Glutamatergic neuron (in vitro differentiated cells): ENCODE data around the gene STPG4. TPM values are rescaled to one million over a fixed set of nuclear protein-coding genes. Genes with fewer than 3 reads are reported as not detected.

Source experiments
- DNase-seq: peaks from one replicate; pipeline ENCODE4 v3.0.0; 2022
- H3K27ac Mint-ChIP-seq: one replicate; pipeline ENCODE4 v1.8.0; 2020; ENCODE audit warnings: mild to moderate bottlenecking, mixed read lengths, inconsistent platforms; ENCODE audit not compliant: unreplicated experiment
- H3K27me3 Mint-ChIP-seq: one replicate; pipeline ENCODE4 v1.8.0; 2020; ENCODE audit warnings: mild to moderate bottlenecking, moderate library complexity, mixed read lengths, inconsistent platforms; ENCODE audit not compliant: unreplicated experiment
- H3K36me3 Mint-ChIP-seq: one replicate; pipeline ENCODE4 v1.8.0; 2020; ENCODE audit warnings: mild to moderate bottlenecking, mixed read lengths, inconsistent platforms; ENCODE audit not compliant: unreplicated experiment
- H3K4me1 Mint-ChIP-seq: one replicate; pipeline ENCODE4 v1.8.0; 2020; ENCODE audit warnings: mild to moderate bottlenecking, low read depth, mixed read lengths, inconsistent platforms; ENCODE audit not compliant: unreplicated experiment
- H3K4me3 Mint-ChIP-seq: one replicate; pipeline ENCODE4 v1.8.0; 2020; ENCODE audit warnings: mild to moderate bottlenecking, mixed read lengths, inconsistent platforms; ENCODE audit not compliant: unreplicated experiment
- H3K9me3 Mint-ChIP-seq: one replicate; pipeline ENCODE4 v1.8.0; 2020; ENCODE audit warnings: mild to moderate bottlenecking, moderate library complexity, mixed read lengths, inconsistent platforms; ENCODE audit not compliant: unreplicated experiment
- CTCF ChIP-seq: fragments of 200-600 bp; sonication (generic); IDR thresholded peaks from one replicate; pipeline ENCODE4 v1.5.0; 2021; ENCODE audit not compliant: partially characterized antibody, unreplicated experiment
- total RNA-seq: library from RNA; stranded (reverse); fragmentation: NEBNext Ultra II Directional; extraction: Animal tissue kit (Norgen Biotek cat#: 25700); gene quantifications from one replicate; pipeline ENCODE4 v1.2.1, GENCODE V29; 2021; ENCODE audit not compliant: unreplicated experiment

Gene STPG4
- total RNA-seq, 1 donor from 2014 or later = 1.3 TPM

GRCh38 chr2:47065771-47066380 lies 89.2 kb downstream of the STPG4 start:
- peaks cover 4% of the 10 kb centered on the region for H3K9me3 Mint-ChIP-seq
- no peak overlapping the region for H3K27ac Mint-ChIP-seq
- no peak overlapping the region for H3K4me3 Mint-ChIP-seq
- peaks cover 3% of the 10 kb centered on the region for H3K27me3 Mint-ChIP-seq
- no peak for TF ChIP-seq CTCF
- no peak for DNase-seq
- peaks cover 3% of the 10 kb centered on the region for H3K36me3 Mint-ChIP-seq
- H3K4me1 Mint-ChIP-seq = peaks cover 11% of the 10 kb centered on the region

GRCh38 chr2:47065343-47065742 lies 89.8 kb downstream of the STPG4 start:
- Mint-ChIP-seq H3K4me1 (peaks cover 11% of the 10 kb centered on the region), H3K27ac (no peak overlapping the region), H3K9me3 (peaks cover 2% of the 10 kb centered on the region), H3K36me3 (peaks cover 3% of the 10 kb centered on the region), H3K27me3 (peaks cover 5% of the 10 kb centered on the region), H3K4me3 (no peak overlapping the region)
- TF ChIP-seq CTCF = no peak
- no peak for DNase-seq

- H3K4me3 Mint-ChIP-seq = no peak overlapping the region
- peaks cover 3% of the 10 kb centered on the region for H3K36me3 Mint-ChIP-seq
- no peak for TF ChIP-seq CTCF
- no peak for DNase-seq
- H3K27me3 Mint-ChIP-seq = peaks cover 7% of the 10 kb centered on the region
- H3K9me3 Mint-ChIP-seq = peaks cover 2% of the 10 kb centered on the region
- H3K27ac Mint-ChIP-seq = no peak overlapping the region
- H3K4me1 Mint-ChIP-seq = peaks cover 13% of the 10 kb centered on the region
These were observed 91.0 kb downstream of the STPG4 start for GRCh38 chr2:47064106-47064505.

- H3K4me1 Mint-ChIP-seq = peaks cover 13% of the 10 kb centered on the region
- peaks cover 7% of the 10 kb centered on the region for H3K27me3 Mint-ChIP-seq
- no peak for DNase-seq
- H3K4me3 Mint-ChIP-seq = no peak overlapping the region
- no peak for TF ChIP-seq CTCF
- H3K36me3 Mint-ChIP-seq = peaks cover 3% of the 10 kb centered on the region
- H3K27ac Mint-ChIP-seq = peak overlapping the region; percentile 10
- peaks cover 2% of the 10 kb centered on the region for H3K9me3 Mint-ChIP-seq
These were observed 91.6 kb downstream of the STPG4 start for GRCh38 chr2:47063538-47063930.

- Mint-ChIP-seq H3K36me3 (peaks cover 3% of the 10 kb centered on the region), H3K9me3 (peaks cover 2% of the 10 kb centered on the region), H3K4me1 (peaks cover 17% of the 10 kb centered on the region), H3K27me3 (peaks cover 7% of the 10 kb centered on the region), H3K27ac (peak overlapping the region; percentile 10), H3K4me3 (no peak overlapping the region)
- TF ChIP-seq CTCF = no peak
- no peak for DNase-seq
These were observed 92.2 kb downstream of the STPG4 start for GRCh38 chr2:47062681-47063537.
